ENCODE data around the gene PHACTR1.

PHACTR1 gene

DNA sequence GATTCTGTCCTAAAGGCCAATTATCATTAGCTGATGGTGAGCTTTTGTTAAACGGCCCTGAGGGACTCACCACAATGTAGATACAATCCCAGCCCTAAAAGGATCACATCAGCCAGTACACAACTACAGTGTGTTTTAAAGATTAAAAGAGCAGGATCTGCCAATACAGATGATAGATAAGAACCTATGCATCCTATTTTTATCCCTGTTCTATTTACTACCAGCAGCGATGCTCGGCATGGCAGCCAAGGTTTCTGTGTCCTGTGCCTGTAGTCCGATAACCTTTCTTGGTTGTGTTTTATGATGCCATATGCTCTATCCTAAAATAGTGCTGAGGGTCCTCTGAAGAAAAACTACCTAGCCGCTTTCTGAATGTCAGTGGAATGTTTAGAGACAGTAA, 289.4 kb downstream of the PHACTR1 start:
- no peak for TF ChIP-seq TEAD4 (IDR thresholded peaks at IDR 0.05)
- TF ChIP-seq TAF1 (IDR thresholded peaks at IDR 0.05; ENCODE audit: low read depth) = no peak
- TF ChIP-seq, protein P1, sequence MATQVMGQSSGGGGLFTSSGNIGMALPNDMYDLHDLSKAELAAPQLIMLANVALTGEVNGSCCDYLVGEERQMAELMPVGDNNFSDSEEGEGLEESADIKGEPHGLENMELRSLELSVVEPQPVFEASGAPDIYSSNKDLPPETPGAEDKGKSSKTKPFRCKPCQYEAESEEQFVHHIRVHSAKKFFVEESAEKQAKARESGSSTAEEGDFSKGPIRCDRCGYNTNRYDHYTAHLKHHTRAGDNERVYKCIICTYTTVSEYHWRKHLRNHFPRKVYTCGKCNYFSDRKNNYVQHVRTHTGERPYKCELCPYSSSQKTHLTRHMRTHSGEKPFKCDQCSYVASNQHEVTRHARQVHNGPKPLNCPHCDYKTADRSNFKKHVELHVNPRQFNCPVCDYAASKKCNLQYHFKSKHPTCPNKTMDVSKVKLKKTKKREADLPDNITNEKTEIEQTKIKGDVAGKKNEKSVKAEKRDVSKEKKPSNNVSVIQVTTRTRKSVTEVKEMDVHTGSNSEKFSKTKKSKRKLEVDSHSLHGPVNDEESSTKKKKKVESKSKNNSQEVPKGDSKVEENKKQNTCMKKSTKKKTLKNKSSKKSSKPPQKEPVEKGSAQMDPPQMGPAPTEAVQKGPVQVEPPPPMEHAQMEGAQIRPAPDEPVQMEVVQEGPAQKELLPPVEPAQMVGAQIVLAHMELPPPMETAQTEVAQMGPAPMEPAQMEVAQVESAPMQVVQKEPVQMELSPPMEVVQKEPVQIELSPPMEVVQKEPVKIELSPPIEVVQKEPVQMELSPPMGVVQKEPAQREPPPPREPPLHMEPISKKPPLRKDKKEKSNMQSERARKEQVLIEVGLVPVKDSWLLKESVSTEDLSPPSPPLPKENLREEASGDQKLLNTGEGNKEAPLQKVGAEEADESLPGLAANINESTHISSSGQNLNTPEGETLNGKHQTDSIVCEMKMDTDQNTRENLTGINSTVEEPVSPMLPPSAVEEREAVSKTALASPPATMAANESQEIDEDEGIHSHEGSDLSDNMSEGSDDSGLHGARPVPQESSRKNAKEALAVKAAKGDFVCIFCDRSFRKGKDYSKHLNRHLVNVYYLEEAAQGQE (IDR thresholded peaks at IDR 0.05; ENCODE audit: low read depth) = no peak
- no peak for TF ChIP-seq TCF12 (IDR thresholded peaks at IDR 0.05; ENCODE audit: low read depth)
- TF ChIP-seq CREB1 (IDR thresholded peaks at IDR 0.05; ENCODE audit: low read depth) = no peak
- TF ChIP-seq EGR1 (IDR thresholded peaks at IDR 0.05) = no peak
- TF ChIP-seq EP300 (IDR thresholded peaks at IDR 0.05; ENCODE audit: borderline replicate concordance) = no peak
- TF ChIP-seq FOXM1 (IDR thresholded peaks at IDR 0.05; ENCODE audit: borderline replicate concordance, low read depth) = no peak
- TF ChIP-seq CEBPB (IDR thresholded peaks at IDR 0.05) = no peak
- no peak for TF ChIP-seq NFIC (IDR thresholded peaks at IDR 0.05)
- TF ChIP-seq YY1 (IDR thresholded peaks at IDR 0.05; ENCODE audit: low read depth) = no peak
- TF ChIP-seq ZBTB7A (IDR thresholded peaks at IDR 0.05; ENCODE audit: low read depth) = no peak
- no peak for TF ChIP-seq MAX (IDR thresholded peaks at IDR 0.05)
- TF ChIP-seq, protein P2, sequence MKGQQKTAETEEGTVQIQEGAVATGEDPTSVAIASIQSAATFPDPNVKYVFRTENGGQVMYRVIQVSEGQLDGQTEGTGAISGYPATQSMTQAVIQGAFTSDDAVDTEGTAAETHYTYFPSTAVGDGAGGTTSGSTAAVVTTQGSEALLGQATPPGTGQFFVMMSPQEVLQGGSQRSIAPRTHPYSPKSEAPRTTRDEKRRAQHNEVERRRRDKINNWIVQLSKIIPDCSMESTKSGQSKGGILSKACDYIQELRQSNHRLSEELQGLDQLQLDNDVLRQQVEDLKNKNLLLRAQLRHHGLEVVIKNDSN (IDR thresholded peaks at IDR 0.05) = no peak
- TF ChIP-seq RAD21 (IDR thresholded peaks at IDR 0.05; ENCODE audit: low read depth) = no peak

DNA sequence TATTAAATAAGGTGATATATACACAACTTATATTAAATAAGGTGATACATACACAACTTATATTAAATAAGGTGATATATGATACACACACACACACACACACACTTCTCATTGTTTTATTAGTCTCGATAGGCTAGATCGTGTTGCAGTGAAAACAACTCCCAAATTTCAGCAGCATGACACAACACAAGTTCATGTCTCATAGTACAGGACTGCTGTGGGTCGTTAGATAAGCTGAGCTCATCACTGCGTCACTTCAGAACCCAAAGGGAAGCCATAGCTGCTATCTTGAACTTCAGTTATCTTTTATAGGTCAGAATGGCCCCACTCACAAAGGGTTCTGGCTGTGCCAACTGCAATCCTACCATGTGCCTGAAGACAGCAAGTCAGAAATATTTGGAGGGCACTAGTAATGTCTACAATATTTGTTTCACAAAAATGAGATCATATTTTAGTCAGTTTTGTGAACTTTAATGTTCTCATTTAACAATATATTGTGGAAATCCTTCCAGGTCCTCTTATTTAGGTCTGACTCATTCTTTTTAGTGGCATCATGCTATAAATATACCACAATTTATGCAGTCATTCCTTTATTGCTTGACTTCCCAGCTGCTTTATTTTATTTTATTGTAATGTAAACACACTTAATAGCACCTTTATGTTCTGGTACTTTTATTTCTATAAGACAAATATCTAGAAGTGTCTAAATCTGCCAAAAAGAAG, 290.2 kb downstream of the PHACTR1 start:
- TF ChIP-seq EGR1 (IDR thresholded peaks at IDR 0.05) = no peak
- no peak for TF ChIP-seq CEBPB (IDR thresholded peaks at IDR 0.05)
- TF ChIP-seq, protein P1 (IDR thresholded peaks at IDR 0.05; ENCODE audit: low read depth) = no peak
- no peak for TF ChIP-seq CREB1 (IDR thresholded peaks at IDR 0.05; ENCODE audit: low read depth)
- no peak for TF ChIP-seq YY1 (IDR thresholded peaks at IDR 0.05; ENCODE audit: low read depth)

GRCh38 chr6:13007744-13008143, 291.2 kb downstream of the PHACTR1 start:
- no peak for TF ChIP-seq YY1 (IDR thresholded peaks at IDR 0.05; ENCODE audit: low read depth)

DNA sequence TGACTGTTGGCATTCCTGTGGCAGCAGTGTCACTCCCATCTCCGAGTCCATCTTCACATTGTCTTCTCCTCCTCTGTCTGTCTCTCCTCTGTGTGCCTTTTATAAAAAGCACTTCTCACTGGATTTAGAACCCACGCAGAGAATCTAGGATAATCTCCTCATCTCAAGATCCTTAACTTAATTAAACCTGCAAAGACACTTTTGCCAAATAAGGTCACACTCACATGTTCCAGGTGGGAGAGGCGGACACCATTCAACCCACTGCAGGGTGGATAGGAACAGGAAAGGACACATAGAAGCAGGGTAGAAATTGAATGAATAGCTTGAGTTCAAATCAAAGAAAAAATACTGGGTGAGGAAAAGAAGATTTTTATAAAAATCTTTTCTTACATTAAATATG, 292.5 kb downstream of the PHACTR1 start:
- TF ChIP-seq YY1 (IDR thresholded peaks at IDR 0.05; ENCODE audit: low read depth) = no peak

GRCh38 chr6:13009461-13009860, 292.9 kb downstream of the PHACTR1 start:
- TF ChIP-seq, protein P2 (IDR thresholded peaks at IDR 0.05) = no peak
- TF ChIP-seq ZBTB7A (IDR thresholded peaks at IDR 0.05; ENCODE audit: low read depth) = no peak
- TF ChIP-seq NFIC (IDR thresholded peaks at IDR 0.05) = no peak
- no peak for TF ChIP-seq EP300 (IDR thresholded peaks at IDR 0.05; ENCODE audit: borderline replicate concordance)
- no peak for TF ChIP-seq CEBPB (IDR thresholded peaks at IDR 0.05)
- TF ChIP-seq CREB1 (IDR thresholded peaks at IDR 0.05; ENCODE audit: low read depth) = no peak
- TF ChIP-seq FOXM1 (IDR thresholded peaks at IDR 0.05; ENCODE audit: borderline replicate concordance, low read depth) = no peak
- TF ChIP-seq, protein P1 (IDR thresholded peaks at IDR 0.05; ENCODE audit: low read depth) = no peak
- TF ChIP-seq EGR1 (IDR thresholded peaks at IDR 0.05) = no peak
- no peak for TF ChIP-seq TAF1 (IDR thresholded peaks at IDR 0.05; ENCODE audit: low read depth)
- TF ChIP-seq RAD21 (IDR thresholded peaks at IDR 0.05; ENCODE audit: low read depth) = no peak
- no peak for TF ChIP-seq TCF12 (IDR thresholded peaks at IDR 0.05; ENCODE audit: low read depth)
- no peak for TF ChIP-seq TEAD4 (IDR thresholded peaks at IDR 0.05)
- no peak for TF ChIP-seq MAX (IDR thresholded peaks at IDR 0.05)
- TF ChIP-seq YY1 (IDR thresholded peaks at IDR 0.05; ENCODE audit: low read depth) = no peak

Measured in Ishikawa (cell line).